ENCODE results near the gene PTP4A2. TPM values are rescaled to one million over a fixed set of nuclear protein-coding genes. Genes with fewer than 3 reads are reported as not detected.
A peak's percentile ranks its signal among the peaks of the same experiment; 100 is the strongest.

Gene PTP4A2
- total and polyA plus RNA-seq, 2 of the 13 experiments (the other 11 are each of a cell fraction or from before 2014, with no cell fraction given): 173 to 225 TPM

- H3K4me2 ChIP-seq (ENCODE audit: low read depth, low read length): peak overlapping the region; percentile 82
- H3K27me3 ChIP-seq (ENCODE audit: control insufficient read depth in 1 of 2, insufficient read depth in 2 of 2, low read length in 2 of 2): no peaks in the 10 kb centered on the region; a peak in 1 of 5 replicates
- H3K27ac ChIP-seq (ENCODE audit: extremely low read length, insufficient read depth, low read length): peak overlapping the region; percentile 80
- TF ChIP-seq GMEB2 (CRISPR knock-in tag; IDR thresholded peaks at IDR 0.05; ENCODE audit: low read depth): no peak
- no peak for TF ChIP-seq SIX4 (CRISPR knock-in tag; IDR thresholded peaks at IDR 0.05)
- no peak for TF ChIP-seq PTBP1 (IDR thresholded peaks at IDR 0.05; ENCODE audit: low read depth, low read length, poor library complexity, severe bottlenecking)
- TF ChIP-seq CREB1 (IDR thresholded peaks at IDR 0.05): no peak
- TF ChIP-seq CREB1 (CRISPR knock-in tag; IDR thresholded peaks at IDR 0.05): peak; percentile 8; the same call in 1 of the 2 replicates
- TF ChIP-seq SP140L (CRISPR knock-in tag; IDR thresholded peaks at IDR 0.05; ENCODE audit: borderline replicate concordance): no peak
- TF ChIP-seq SAP130 (CRISPR knock-in tag; IDR thresholded peaks at IDR 0.05; ENCODE audit: low read depth): peak; percentile 19; the same call in 1 of the 2 replicates
- peaks cover 54% of the 10 kb centered on the region for H4K20me1 ChIP-seq (ENCODE audit: insufficient read depth, low read length)
- peak overlapping the region; percentile 87 for H3K9ac ChIP-seq (ENCODE audit: insufficient read depth, low read depth, low read length)
- in situ Hi-C loops (cut with HindIII; ENCODE audit: extremely low pct_ligation_motif_present, low pct_unique_long_range_greater_than_20kb): no loop called here
- ChIA-PET POLR2A (interaction anchor here (2.0 kb wide), 1 partner anchor 27 kb away, joined by 8 read pairs; no protein-coding TSS in a partner anchor), CTCF (ENCODE audit: low intra/inter-chr PET ratio, low total read pairs) (no interaction called here)
- no peaks in the 10 kb centered on the region for H3K9me3 ChIP-seq (ENCODE audit: low read length)
- no peak for ATAC-seq
- peaks cover 73% of the 10 kb centered on the region for H3K4me1 ChIP-seq (ENCODE audit: insufficient read depth, low read length)
- FAIRE-seq: no peak
- no peak for DNase-seq (ENCODE audit: low spot score)
- peak overlapping the region; percentile 66 to 99 (median 98) for H3K4me3 ChIP-seq (replicated peaks in 1 of 3; ENCODE audit: insufficient read depth in 1 of 3, low read depth in 2 of 3, low read length in 3 of 3)
- no peak overlapping the region for H2AFZ ChIP-seq (ENCODE audit: low read length)
- intact Hi-C loops (cut with micrococcal nuclease; ENCODE audit: unreplicated experiment): no loop called here
- H3K36me3 ChIP-seq (replicated peaks in 1 of 2; ENCODE audit: control insufficient read depth in 1 of 2, insufficient read depth in 2 of 2, low read length in 2 of 2): no peaks in the 10 kb centered on the region
- TSS peak; percentile 55 for BruUV-seq (replicated peaks)
- peaks cover 56% of the 10 kb centered on the region for H3K79me2 ChIP-seq (ENCODE audit: insufficient read depth, low read length)
- 1% methylated on average over 2 of the region's 2 CpGs for WGBS (ENCODE audit: low lambda C conversion rate)
Observed at GRCh38 chr1:31936981-31937299, 1.2 kb downstream of the PTP4A2 start.

- Histone ChIP-seq H3K4me1 (ENCODE audit: insufficient read depth, low read length) (peaks cover 78% of the 10 kb centered on the region), H3K36me3 (replicated peaks in 1 of 2; ENCODE audit: control insufficient read depth in 1 of 2, insufficient read depth in 2 of 2, low read length in 2 of 2) (no peaks in the 10 kb centered on the region), H2AFZ (ENCODE audit: low read length) (no peak overlapping the region), H4K20me1 (ENCODE audit: insufficient read depth, low read length) (peaks cover 59% of the 10 kb centered on the region), H3K9me3 (ENCODE audit: low read length) (no peaks in the 10 kb centered on the region), H3K27ac (ENCODE audit: extremely low read length, insufficient read depth, low read length) (peak overlapping the region; percentile 80), H3K27me3 (ENCODE audit: control insufficient read depth in 1 of 2, insufficient read depth in 2 of 2, low read length in 2 of 2) (no peaks in the 10 kb centered on the region; a peak in 1 of 5 replicates), H3K4me2 (ENCODE audit: low read depth, low read length) (peak overlapping the region; percentile 82), H3K4me3 (replicated peaks in 1 of 3; ENCODE audit: insufficient read depth in 1 of 3, low read depth in 2 of 3, low read length in 3 of 3) (peak overlapping the region; percentile 66 to 99 (median 98)), H3K9ac (ENCODE audit: insufficient read depth, low read depth, low read length) (peak overlapping the region; percentile 87), H3K79me2 (ENCODE audit: insufficient read depth, low read length) (peaks cover 61% of the 10 kb centered on the region)
- in situ Hi-C loops (cut with HindIII; ENCODE audit: extremely low pct_ligation_motif_present, low pct_unique_long_range_greater_than_20kb) (no loop called here), intact Hi-C loops (cut with micrococcal nuclease; ENCODE audit: unreplicated experiment) (no loop called here)
- ATAC-seq (no peak), FAIRE-seq (no peak), DNase-seq (ENCODE audit: low spot score) (no peak)
- ChIA-PET CTCF (ENCODE audit: low intra/inter-chr PET ratio, low total read pairs) (no interaction called here), POLR2A (no interaction called here)
- TF ChIP-seq MAFF (IDR thresholded peaks at IDR 0.05; ENCODE audit: low read depth, low read length): 0 out of 2 replicates have a peak, but pooled peaks have one; percentile 8
- no peak for TF ChIP-seq CREB1 (IDR thresholded peaks at IDR 0.05)
- TF ChIP-seq CREB1 (CRISPR knock-in tag; IDR thresholded peaks at IDR 0.05): 0 out of 2 replicates have a peak, but pooled peaks have one; percentile 36
- TF ChIP-seq SAP130 (CRISPR knock-in tag; IDR thresholded peaks at IDR 0.05; ENCODE audit: low read depth): peak; percentile 57
- no peak for TF ChIP-seq DZIP1 (CRISPR knock-in tag; IDR thresholded peaks at IDR 0.05)
- 56% methylated on average over 8 of the region's 8 CpGs for WGBS (ENCODE audit: low lambda C conversion rate)
- no TSS peak for BruUV-seq (replicated peaks)
Observed at GRCh38 chr1:31936278-31936980, 1.7 kb downstream of the PTP4A2 start.

Measured in HepG2 (cell line).